HL-60 (cell line): ENCODE results near the gene RBM26.

Experiments used
- GABPA ChIP-seq: IDR thresholded peaks from 2 replicates; pipeline ENCODE4 v1.6.1; 2012; ENCODE audit warnings: low read depth
- TF ChIP-seq, protein P1 (sequence below): IDR thresholded peaks from one replicate; pipeline ENCODE4 v1.5.1; 2011; ENCODE audit warnings: low read length, control low read depth, inconsistent platforms; ENCODE audit not compliant: insufficient read depth

DNA sequence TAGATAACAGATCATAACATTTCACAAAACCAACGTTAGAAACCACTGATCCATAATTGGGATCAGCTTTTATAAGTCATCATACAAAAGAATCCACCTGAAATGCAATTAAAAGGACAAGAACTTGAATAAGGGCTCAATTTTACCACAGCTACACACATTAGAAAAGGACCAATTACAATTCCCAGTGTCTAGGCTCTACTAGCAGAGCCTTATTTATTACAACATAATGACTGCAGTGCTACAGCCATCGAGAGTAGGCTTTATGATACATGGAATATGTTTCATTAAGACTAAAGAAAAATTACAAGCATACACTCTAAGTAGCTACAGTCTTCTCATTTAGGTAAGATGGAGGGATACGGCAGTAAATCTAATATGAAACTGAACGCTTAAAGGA lies 2.9 kb downstream of the RBM26 start:
- TF ChIP-seq GABPA: no peak
- TF ChIP-seq, protein P1, sequence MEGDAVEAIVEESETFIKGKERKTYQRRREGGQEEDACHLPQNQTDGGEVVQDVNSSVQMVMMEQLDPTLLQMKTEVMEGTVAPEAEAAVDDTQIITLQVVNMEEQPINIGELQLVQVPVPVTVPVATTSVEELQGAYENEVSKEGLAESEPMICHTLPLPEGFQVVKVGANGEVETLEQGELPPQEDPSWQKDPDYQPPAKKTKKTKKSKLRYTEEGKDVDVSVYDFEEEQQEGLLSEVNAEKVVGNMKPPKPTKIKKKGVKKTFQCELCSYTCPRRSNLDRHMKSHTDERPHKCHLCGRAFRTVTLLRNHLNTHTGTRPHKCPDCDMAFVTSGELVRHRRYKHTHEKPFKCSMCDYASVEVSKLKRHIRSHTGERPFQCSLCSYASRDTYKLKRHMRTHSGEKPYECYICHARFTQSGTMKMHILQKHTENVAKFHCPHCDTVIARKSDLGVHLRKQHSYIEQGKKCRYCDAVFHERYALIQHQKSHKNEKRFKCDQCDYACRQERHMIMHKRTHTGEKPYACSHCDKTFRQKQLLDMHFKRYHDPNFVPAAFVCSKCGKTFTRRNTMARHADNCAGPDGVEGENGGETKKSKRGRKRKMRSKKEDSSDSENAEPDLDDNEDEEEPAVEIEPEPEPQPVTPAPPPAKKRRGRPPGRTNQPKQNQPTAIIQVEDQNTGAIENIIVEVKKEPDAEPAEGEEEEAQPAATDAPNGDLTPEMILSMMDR: no peak
